H1 (cell line): ENCODE data around the gene PPM1F. TPM values are rescaled to one million over a fixed set of nuclear protein-coding genes. Genes with fewer than 3 reads are reported as not detected.

Source experiments
- CTCF ChIA-PET: fragments of 300-600 bp; sonication (Branson Sonifier 250); formaldehyde crosslinking; loops from one replicate; lab custom pipeline; 2021; ENCODE audit not compliant: partially characterized antibody; lab: Charles Lee
- POLR2A ChIA-PET: fragments of 300-600 bp; sonication (Branson Sonifier 250); formaldehyde crosslinking; loops from one replicate; lab custom pipeline; 2021; ENCODE audit warnings: inconsistent platforms; ENCODE audit not compliant: partially characterized antibody; lab: Charles Lee
- DNase-seq, 2 experiments: peaks; one replicate each; pipeline versions ENCODE4 v3.0.0 to v3.0.0-alpha.2; 2010 to 2022; ENCODE audit warnings: low spot score in 2 of 2, low read depth in 1 of 2, mixed read lengths in 1 of 2
- FAIRE-seq: peaks from 2 replicates; lab custom pipeline; 2011; peaks lifted over from hg19 to GRCh38; lab: Jason Lieb, UNC
- H2AFZ ChIP-seq: 2 replicates; pipeline ENCODE4 v1.8.1; 2012; ENCODE audit warnings: low read length, inconsistent platforms
- H2AK5ac ChIP-seq: 2 replicates; pipeline ENCODE4 v1.6.1; 2013; ENCODE audit warnings: low read depth, low read length
- H2BK120ac ChIP-seq: replicated peaks from 2 replicates; pipeline ENCODE3; 2013; ENCODE audit warnings: low read depth, low read length, inconsistent platforms
- H2BK12ac ChIP-seq: 2 replicates; pipeline ENCODE4 v1.6.1; 2013; ENCODE audit warnings: low read depth, low read length
- H2BK15ac ChIP-seq: 2 replicates; pipeline ENCODE4 v1.6.1; 2013; ENCODE audit warnings: low read length
- H2BK20ac ChIP-seq: 2 replicates; pipeline ENCODE4 v1.6.1; 2013; ENCODE audit warnings: low read length
- H2BK5ac ChIP-seq: 2 replicates; pipeline ENCODE4 v1.6.1; 2013; ENCODE audit warnings: low read depth, low read length
- H3K14ac ChIP-seq: 2 replicates; pipeline ENCODE4 v1.6.1; 2013; ENCODE audit warnings: inconsistent platforms; ENCODE audit not compliant: insufficient read length
- H3K18ac ChIP-seq: 2 replicates; pipeline ENCODE4 v1.6.1; 2013; ENCODE audit warnings: low read length; ENCODE audit errors: extremely low read depth
- H3K23ac ChIP-seq: 2 replicates; pipeline ENCODE4 v1.6.1; 2013; ENCODE audit warnings: inconsistent platforms; ENCODE audit not compliant: insufficient read length
- H3K23me2 ChIP-seq: 2 replicates; pipeline ENCODE4 v1.6.1; 2013; ENCODE audit warnings: low read depth, low read length
- H3K27ac ChIP-seq: 2 replicates; pipeline ENCODE4 v1.6.1; 2011; ENCODE audit warnings: low read depth, low read length, inconsistent platforms
- H3K27me3 ChIP-seq, 4 experiments: replicated peaks in 1 of 4; 1 replicate in 1 of 4; 2 replicates in 3 of 4; pipeline versions ENCODE4 v1.6.1 to v1.8.1; 2011 to 2013; ENCODE audit warnings: low read length in 3 of 4, mild to moderate bottlenecking in 3 of 4, inconsistent platforms in 2 of 4, mixed read lengths in 2 of 4, moderate library complexity in 1 of 4; ENCODE audit not compliant: control insufficient read depth in 3 of 4, insufficient read depth in 3 of 4; ENCODE audit errors: extremely low read depth in 1 of 4
- H3K36me3 ChIP-seq, 4 experiments: 2 replicates each; pipeline versions ENCODE4 v1.6.1 to v1.8.1; 2011 to 2013; ENCODE audit warnings: mild to moderate bottlenecking in 4 of 4, low read length in 3 of 4, moderate library complexity in 2 of 4, control low read depth in 1 of 4, inconsistent platforms in 1 of 4; ENCODE audit not compliant: insufficient read depth in 4 of 4, control insufficient read depth in 2 of 4
- H3K4ac ChIP-seq: replicated peaks from 2 replicates; pipeline ENCODE3; 2013; ENCODE audit warnings: low read length, low read depth, mixed read lengths, inconsistent platforms; ENCODE audit not compliant: insufficient read length
- H3K4me1 ChIP-seq, 4 experiments: replicated peaks in 1 of 4; 1 replicate in 1 of 4; 2 replicates in 3 of 4; pipeline versions ENCODE4 v1.6.1 to v1.8.1; 2011 to 2013; ENCODE audit warnings: low read length in 3 of 4, inconsistent platforms in 2 of 4, mixed read lengths in 1 of 4; ENCODE audit not compliant: insufficient read depth in 4 of 4, control insufficient read depth in 3 of 4
- H3K4me2 ChIP-seq, 2 experiments: 2 replicates each; pipeline versions ENCODE4 v1.6.1 to v1.8.1; 2011 to 2013; ENCODE audit warnings: low read depth in 2 of 2, low read length in 2 of 2, control low read depth in 1 of 2, inconsistent platforms in 1 of 2, mild to moderate bottlenecking in 1 of 2; ENCODE audit not compliant: insufficient read depth in 1 of 2
- H3K4me3 ChIP-seq, 4 experiments: fragments of 200-600, 300-600 bp in 1 of 4; sonication (generic), shearing (Covaris generic), sonication (Bioruptor Twin) in 1 of 4; 2 replicates each; pipeline versions ENCODE4 v1.5.1 to v1.8.1; 2011 to 2016; ENCODE audit warnings: low read length in 4 of 4, low read depth in 3 of 4, control low read depth in 2 of 4, inconsistent platforms in 2 of 4, mild to moderate bottlenecking in 2 of 4, mixed read lengths in 1 of 4, moderate library complexity in 1 of 4; ENCODE audit not compliant: insufficient read depth in 2 of 4; ENCODE audit errors: extremely low read depth in 1 of 4
- H3K56ac ChIP-seq: replicated peaks from 2 replicates; pipeline ENCODE3; 2013; ENCODE audit warnings: low read depth, mild to moderate bottlenecking, mixed read lengths, low read length, inconsistent platforms; ENCODE audit not compliant: insufficient read length
- H3K79me1 ChIP-seq: 2 replicates; pipeline ENCODE4 v1.6.1; 2013; ENCODE audit warnings: low read depth, low read length, control low read depth
- H3K79me2 ChIP-seq, 2 experiments: 2 replicates each; pipeline versions ENCODE4 v1.6.1 to v1.8.1; 2012 to 2013; ENCODE audit warnings: low read length in 2 of 2, mild to moderate bottlenecking in 2 of 2, inconsistent platforms in 1 of 2; ENCODE audit not compliant: insufficient read depth in 2 of 2, control insufficient read depth in 1 of 2
- H3K9ac ChIP-seq, 4 experiments: replicated peaks in 1 of 4; 1 replicate in 1 of 4; 2 replicates in 3 of 4; pipeline versions ENCODE4 v1.6.1 to v1.8.1; 2011 to 2013; ENCODE audit warnings: low read depth in 3 of 4, low read length in 3 of 4, control low read depth in 2 of 4, mild to moderate bottlenecking in 2 of 4, moderate library complexity in 2 of 4, inconsistent platforms in 1 of 4; ENCODE audit errors: extremely low read depth in 1 of 4
- H3K9me3 ChIP-seq, 2 experiments: 2 replicates each; pipeline versions ENCODE4 v1.6.1 to v1.8.1; 2012 to 2013; ENCODE audit warnings: mild to moderate bottlenecking in 2 of 2, moderate library complexity in 2 of 2, control low read depth in 1 of 2, inconsistent platforms in 1 of 2, low read depth in 1 of 2, low read length in 1 of 2, mixed read lengths in 1 of 2; ENCODE audit not compliant: insufficient read depth in 2 of 2
- H4K20me1 ChIP-seq, 2 experiments: replicated peaks in 1 of 2; 2 replicates each; pipeline versions ENCODE3 to v1.8.1; 2011 to 2013; ENCODE audit warnings: inconsistent platforms in 2 of 2, low read length in 2 of 2, mild to moderate bottlenecking in 1 of 2; ENCODE audit not compliant: insufficient read depth in 2 of 2, control insufficient read depth in 1 of 2
- H4K5ac ChIP-seq: 2 replicates; pipeline ENCODE4 v1.6.1; 2013; ENCODE audit warnings: low read length, low read depth, mixed read lengths, inconsistent platforms; ENCODE audit not compliant: insufficient read length
- H4K8ac ChIP-seq: 2 replicates; pipeline ENCODE4 v1.8.0; 2013; ENCODE audit warnings: mild to moderate bottlenecking, moderate library complexity, low read length, inconsistent platforms; ENCODE audit not compliant: insufficient read depth; ENCODE audit errors: extremely low read depth
- H4K91ac ChIP-seq: replicated peaks from 2 replicates; pipeline ENCODE3; 2013; ENCODE audit warnings: low read length, mixed read lengths, inconsistent platforms; ENCODE audit not compliant: insufficient read length
- CBX5 ChIP-seq: fragments of 300-800, 300-1000 bp; sonication (generic); IDR thresholded peaks from 2 replicates; pipeline ENCODE4 v1.7.1; 2016; ENCODE audit warnings: antibody characterized with exemption, low read length, low read depth
- CTBP2 ChIP-seq: IDR thresholded peaks from 2 replicates; pipeline ENCODE4 v1.7.0; 2011; ENCODE audit warnings: borderline replicate concordance, mild to moderate bottlenecking, moderate library complexity, mixed read lengths, low read length; ENCODE audit not compliant: insufficient read depth, insufficient read length
- E2F6 ChIP-seq: IDR thresholded peaks from 2 replicates; pipeline ENCODE4 v1.6.1; 2012; ENCODE audit warnings: inconsistent platforms
- RXRA ChIP-seq: IDR thresholded peaks from 2 replicates; pipeline ENCODE4 v1.6.1; 2011; ENCODE audit warnings: low read depth, mild to moderate bottlenecking, low read length, moderate library complexity; ENCODE audit not compliant: insufficient read depth
- WGBS, 2 experiments: shearing (Covaris generic) in 1 of 2; methylation state at CpG; one replicate each; pipeline versions ENCODE4 v1.1.6 to v1.1.7; 2013 to 2015; ENCODE audit warnings: low lambda C conversion rate in 2 of 2, mixed read lengths in 2 of 2, inconsistent platforms in 1 of 2, low coverage in 1 of 2, missing lambda C conversion rate in 1 of 2; ENCODE audit not compliant: insufficient replicate concordance in 2 of 2, insufficient coverage in 1 of 2, insufficient read length in 1 of 2; ENCODE audit errors: extremely low coverage in 1 of 2, missing lambda C conversion rate in 1 of 2; 5-methylcytosine and 5-hydroxymethylcytosine counted together
- polyA plus RNA-seq, 7 experiments: library from polyadenylated mRNA; depleted of rRNA in 3 of 7; stranded (reverse) in 5 of 7; unstranded in 2 of 7; fragments of >200 nt in 5 of 7; fragments of 200-250 nt in 2 of 7; gene quantifications; 1 replicate in 5 of 7; 2 replicates in 1 of 7; 4 replicates in 1 of 7; pipeline versions ENCODE4 v1.2.1 to v1.2.3, GENCODE V29; 2011 to 2013; ENCODE audit warnings: missing spikeins in 2 of 7, mixed read lengths in 2 of 7
- total RNA-seq: library from RNA; stranded (reverse); fragmentation: NEBNext Ultra II Directional; extraction: Animal tissue kit (Norgen Biotek cat#: 25700); gene quantifications from 2 replicates; pipeline ENCODE4 v1.2.1, GENCODE V29; 2021

PPM1F gene
- total and polyA plus RNA-seq, 2 of the 8 experiments (the other 6 are each of a cell fraction or from before 2014, with no cell fraction given), result 12.4 to 22.8 TPM

- Histone ChIP-seq H2BK15ac (no peak overlapping the region), H3K18ac (no peak overlapping the region), H3K23me2 (no peaks in the 10 kb centered on the region), H4K8ac (no peak overlapping the region), H3K79me2 (no peaks in the 10 kb centered on the region), H3K56ac (no peak overlapping the region), H2BK120ac (no peak overlapping the region), H3K4ac (no peak overlapping the region), H3K4me2 (no peak overlapping the region), H3K9me3 (no peaks in the 10 kb centered on the region), H2AK5ac (no peak overlapping the region), H2BK20ac (no peak overlapping the region), H3K14ac (no peak overlapping the region), H4K91ac (no peak overlapping the region), H4K20me1 (peaks cover 0 to 2% of the 10 kb centered on the region in 2 experiments), H2AFZ (no peak overlapping the region), H3K4me1 (peaks cover 1 to 9% (median 3%) of the 10 kb centered on the region in 4 experiments; a peak in 5 of 7 replicates), H3K36me3 (0 out of 8 replicates have a peak, but pooled peaks cover 0 to 2% (median 0%) of the 10 kb centered on the region in 4 experiments), H3K4me3 (no peak overlapping the region), H3K79me1 (no peaks in the 10 kb centered on the region), H3K27ac (no peak overlapping the region), H2BK5ac (peak overlapping the region; percentile 30; the same call in 1 of the 2 replicates), H3K27me3 (no peaks in the 10 kb centered on the region), H2BK12ac (no peak overlapping the region), H3K9ac (no peak overlapping the region), H4K5ac (no peak overlapping the region), H3K23ac (no peak overlapping the region)
- POLR2A ChIA-PET, result interaction anchor here (0.6 to 2.3 kb wide), 5 partner anchors 9 to 271 kb away, joined by 3 to 8 read pairs (median 4); partner anchors contain the start of genes PPIL2 and PPM1F
- WGBS, 2 experiments, result 92% methylated on average over 15 of the region's 15 CpGs; no CpG with 5 or more reads in 1 of the 2 experiments
- no peak for DNase-seq
- FAIRE-seq, result no peak
- TF ChIP-seq E2F6 (peak; percentile 55; the same call in 1 of the 2 replicates), RXRA (no peak), CTBP2 (no peak), CBX5 (no peak)
- CTCF ChIA-PET, result interaction anchor here (0.6 to 7.4 kb wide), 7 partner anchors 14 to 1399 kb away, joined by 3 to 60 read pairs (median 3); partner anchors contain the start of gene PPM1F
Observed at GRCh38 chr22:21936151-21936775, 16.4 kb downstream of the PPM1F start.
